Sigmoid colon (tissue), 7 donors: ENCODE results near the gene MAGI2. TPM values are rescaled to one million over a fixed set of nuclear protein-coding genes. Genes with fewer than 3 reads are reported as not detected.

Source experiments
- DNase-seq: peaks from one replicate; pipeline ENCODE4 v3.0.0-alpha.2; 2019
- H3K27ac ChIP-seq, 4 donors: fragments of 200-600 bp; sonication (generic); one replicate each; pipeline ENCODE4 v1.5.1; 2016 to 2019; ENCODE audit warnings: mild to moderate bottlenecking in 1 of 4
- H3K27me3 ChIP-seq, 3 donors: fragments of 200-600 bp; sonication (generic); one replicate each; pipeline ENCODE4 v1.5.1; 2019; ENCODE audit warnings: mild to moderate bottlenecking in 1 of 3
- H3K36me3 ChIP-seq, 4 donors: fragments of 200-600 bp; sonication (generic); one replicate each; pipeline ENCODE4 v1.5.1; 2016 to 2019
- H3K4me1 ChIP-seq, 4 donors: fragments of 200-600 bp; sonication (generic); one replicate each; pipeline ENCODE4 v1.5.1; 2017 to 2019
- H3K4me3 ChIP-seq, 4 donors: fragments of 200-600 bp; sonication (generic); one replicate each; pipeline ENCODE4 v1.5.1; 2017 to 2019; ENCODE audit warnings: mild to moderate bottlenecking in 2 of 4, moderate library complexity in 1 of 4
- H3K9me3 ChIP-seq, 4 donors: fragments of 200-600 bp in 3 of 4; sonication (generic) in 3 of 4; one replicate each; pipeline versions ENCODE4 v1.5.1 to v1.6.1; 2013 to 2019
- EP300 ChIP-seq, 4 donors: sonication (generic); formaldehyde crosslinking; IDR thresholded peaks; one replicate each; pipeline ENCODE4 v1.6.1; 2017; ENCODE audit warnings: antibody characterized with exemption in 4 of 4
- POLR2A ChIP-seq, 2 donors: fragments of 450-650 bp; IDR thresholded peaks; one replicate each; pipeline ENCODE4 v1.6.1; 2016; ENCODE audit warnings: antibody characterized with exemption in 2 of 2, mild to moderate bottlenecking in 2 of 2, moderate library complexity in 2 of 2
- POLR2AphosphoS5 ChIP-seq, 4 donors: sonication (generic); formaldehyde crosslinking; IDR thresholded peaks; one replicate each; pipeline ENCODE4 v1.6.1; 2017; ENCODE audit warnings: antibody characterized with exemption in 4 of 4
- WGBS, 2 donors: extraction: QIAGEN DNeasy Blood & Tissue Kit; methylation state at CpG; one replicate each; pipeline ENCODE4 v1.1.7; 2013; 5-methylcytosine and 5-hydroxymethylcytosine counted together
- intact Hi-C: fragments of 100-400 bp; cut with DNase I; formaldehyde crosslinking; loops from one replicate; pipeline ENCODE4 v1.15.1; 2023
- polyA plus RNA-seq, 3 donors: library from polyadenylated mRNA; stranded (reverse); fragments of 200-250 nt; gene quantifications; one replicate each; pipeline ENCODE4 v1.2.3, GENCODE V29; 2013
- total RNA-seq, 4 donors: library from RNA; depleted of rRNA; stranded (reverse); fragments of >200 nt; gene quantifications; one replicate each; pipeline ENCODE4 v1.1.0, GENCODE V29; 2016
- TF ChIP-seq, protein P1 (sequence below), 4 experiments: fragments of 450-650 bp in 3 of 4; fragments of 200-600 bp in 1 of 4; IDR thresholded peaks; one replicate each; pipeline ENCODE4 v1.5.1; 2016 to 2019; ENCODE audit warnings: antibody characterized with exemption in 4 of 4, mild to moderate bottlenecking in 3 of 4, moderate library complexity in 2 of 4
- donor health status: healthy with polysubstance abuse.
- donor health status: Bipolar disorder and iron deficiency.
- donor health status: healthy.

MAGI2 gene
- total and polyA plus RNA-seq, 7 donors, result 0.69 to 26.9 (median 14.7) TPM

GRCh38 chr7:77993838-77994237 is 1459.6 kb downstream of the MAGI2 start:
- 96% methylated on average over 3 of the region's 3 CpGs for WGBS, 2 donors
- no peak for DNase-seq
- Histone ChIP-seq H3K4me3 (no peak overlapping the region), H3K27ac (no peak overlapping the region), H3K9me3 (no peaks in the 10 kb centered on the region), H3K36me3 (no peaks in the 10 kb centered on the region), H3K4me1 (no peaks in the 10 kb centered on the region), H3K27me3 (no peaks in the 10 kb centered on the region)
- intact Hi-C loops, result no loop called here
- TF ChIP-seq EP300 (IDR thresholded peaks at IDR 0.05), result no peak
- TF ChIP-seq, protein P1, sequence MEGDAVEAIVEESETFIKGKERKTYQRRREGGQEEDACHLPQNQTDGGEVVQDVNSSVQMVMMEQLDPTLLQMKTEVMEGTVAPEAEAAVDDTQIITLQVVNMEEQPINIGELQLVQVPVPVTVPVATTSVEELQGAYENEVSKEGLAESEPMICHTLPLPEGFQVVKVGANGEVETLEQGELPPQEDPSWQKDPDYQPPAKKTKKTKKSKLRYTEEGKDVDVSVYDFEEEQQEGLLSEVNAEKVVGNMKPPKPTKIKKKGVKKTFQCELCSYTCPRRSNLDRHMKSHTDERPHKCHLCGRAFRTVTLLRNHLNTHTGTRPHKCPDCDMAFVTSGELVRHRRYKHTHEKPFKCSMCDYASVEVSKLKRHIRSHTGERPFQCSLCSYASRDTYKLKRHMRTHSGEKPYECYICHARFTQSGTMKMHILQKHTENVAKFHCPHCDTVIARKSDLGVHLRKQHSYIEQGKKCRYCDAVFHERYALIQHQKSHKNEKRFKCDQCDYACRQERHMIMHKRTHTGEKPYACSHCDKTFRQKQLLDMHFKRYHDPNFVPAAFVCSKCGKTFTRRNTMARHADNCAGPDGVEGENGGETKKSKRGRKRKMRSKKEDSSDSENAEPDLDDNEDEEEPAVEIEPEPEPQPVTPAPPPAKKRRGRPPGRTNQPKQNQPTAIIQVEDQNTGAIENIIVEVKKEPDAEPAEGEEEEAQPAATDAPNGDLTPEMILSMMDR (IDR thresholded peaks at IDR 0.05), result no peak
- no peak for TF ChIP-seq POLR2A (IDR thresholded peaks at IDR 0.05)
- no peak for TF ChIP-seq POLR2AphosphoS5 (IDR thresholded peaks at IDR 0.05)

DNA sequence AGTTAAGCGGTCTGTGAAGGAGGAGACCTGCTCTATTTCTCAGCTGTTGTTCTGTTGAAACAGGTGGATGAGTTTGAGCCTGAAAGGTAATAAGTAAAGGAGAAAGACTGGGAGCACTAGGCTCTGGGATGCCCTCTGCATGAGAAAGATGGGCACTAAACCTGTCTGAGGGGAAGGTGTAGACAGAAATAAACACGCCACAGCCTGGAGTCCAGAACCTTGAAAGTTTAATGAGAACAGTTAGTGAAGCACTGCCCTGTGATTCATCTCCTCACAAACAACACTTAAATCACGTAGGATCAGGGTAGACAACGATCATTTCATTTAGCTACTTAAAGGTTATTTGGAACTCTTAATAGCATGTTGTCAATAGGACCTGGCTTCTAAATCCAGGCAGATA is 1461.8 kb downstream of the MAGI2 start:
- TF ChIP-seq EP300 (IDR thresholded peaks at IDR 0.05) (no peak), POLR2AphosphoS5 (IDR thresholded peaks at IDR 0.05) (no peak), POLR2A (IDR thresholded peaks at IDR 0.05) (no peak)
- TF ChIP-seq, protein P1 (IDR thresholded peaks at IDR 0.05), result no peak
- intact Hi-C loops, result no loop called here
- H3K36me3 ChIP-seq, result no peaks in the 10 kb centered on the region
- no peaks in the 10 kb centered on the region for H3K4me1 ChIP-seq
- no peak for DNase-seq
- 45 to 85% methylated on average over 4 of the region's 4 CpGs for WGBS, 2 donors
- no peaks in the 10 kb centered on the region for H3K9me3 ChIP-seq
- H3K4me3 ChIP-seq, result no peak overlapping the region
- no peak overlapping the region for H3K27ac ChIP-seq
- H3K27me3 ChIP-seq, result no peaks in the 10 kb centered on the region

DNA sequence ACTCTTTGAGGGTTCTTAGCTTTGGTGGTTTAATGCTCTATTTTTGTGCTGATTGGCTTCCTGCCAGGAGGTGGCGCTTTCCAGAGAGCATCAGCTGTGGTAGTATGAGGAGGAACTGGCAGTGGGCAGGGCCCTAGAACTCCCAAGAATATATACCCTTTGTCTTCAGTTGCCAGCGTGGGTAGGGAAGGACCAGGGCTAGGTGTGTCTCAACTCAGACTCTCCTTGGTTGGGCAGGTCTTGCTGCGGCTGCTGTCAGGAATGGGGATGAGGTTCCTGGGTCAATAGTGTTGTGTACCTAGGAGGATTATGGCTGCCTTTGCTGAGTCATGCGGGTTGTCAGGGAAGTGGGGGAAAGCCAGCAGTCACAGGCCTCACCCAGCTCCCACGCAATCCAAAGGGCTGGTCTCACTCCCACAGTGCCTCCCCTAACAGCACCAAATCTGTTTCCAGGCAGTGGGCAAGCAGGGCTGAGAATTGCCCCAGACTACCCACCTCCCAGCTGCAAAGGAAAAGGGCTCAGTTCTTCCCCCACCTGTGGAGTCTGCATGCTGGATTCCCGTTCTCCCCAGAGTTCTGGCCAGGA is 1463.4 kb downstream of the MAGI2 start:
- intact Hi-C loops, result no loop called here
- no peak for DNase-seq
- Histone ChIP-seq H3K4me3 (no peak overlapping the region), H3K36me3 (no peaks in the 10 kb centered on the region), H3K9me3 (no peaks in the 10 kb centered on the region), H3K27ac (no peak overlapping the region), H3K4me1 (no peaks in the 10 kb centered on the region), H3K27me3 (no peaks in the 10 kb centered on the region)
- TF ChIP-seq, protein P1 (IDR thresholded peaks at IDR 0.05), result no peak
- TF ChIP-seq EP300 (IDR thresholded peaks at IDR 0.05) (no peak), POLR2AphosphoS5 (IDR thresholded peaks at IDR 0.05) (no peak), POLR2A (IDR thresholded peaks at IDR 0.05) (no peak)
- WGBS, 2 donors, result 31 to 67% methylated on average over 6 of the region's 6 CpGs

DNA sequence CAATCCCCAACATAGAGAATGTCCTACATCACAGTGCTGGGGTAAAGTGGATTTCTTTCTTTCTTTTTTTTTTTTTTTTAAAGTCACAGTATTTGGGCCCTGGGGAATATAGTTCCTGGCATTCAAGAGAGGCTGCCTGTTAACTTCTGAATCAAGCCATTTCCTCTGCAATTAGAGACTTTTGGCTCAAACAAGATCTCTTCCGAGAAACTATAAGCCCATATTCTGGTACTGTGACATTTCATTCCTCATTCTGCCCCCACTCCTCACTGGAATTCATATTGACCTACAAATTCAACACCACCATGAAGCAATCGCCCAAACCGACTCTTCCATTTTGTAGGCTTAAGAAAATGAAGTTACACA is 1467.5 kb downstream of the MAGI2 start:
- Histone ChIP-seq H3K27me3 (no peaks in the 10 kb centered on the region), H3K27ac (no peak overlapping the region), H3K9me3 (no peaks in the 10 kb centered on the region), H3K36me3 (no peaks in the 10 kb centered on the region), H3K4me3 (no peak overlapping the region), H3K4me1 (no peaks in the 10 kb centered on the region)
- WGBS, 2 donors, result 84 to 89% methylated on average over 3 of the region's 3 CpGs
- no peak for DNase-seq
- TF ChIP-seq, protein P1 (IDR thresholded peaks at IDR 0.05), result no peak
- TF ChIP-seq POLR2AphosphoS5 (IDR thresholded peaks at IDR 0.05), result no peak
- intact Hi-C loops, result no loop called here
